GM23338 (cell line): ENCODE measurements around the gene PGAM5.

Source experiments
- CREB1 ChIP-seq: fragments of 250-450 bp; sonication (Bioruptor Pico); IDR thresholded peaks from 2 replicates; pipeline ENCODE4 v1.5.0; 2020; ENCODE audit warnings: low read depth, mild to moderate bottlenecking, moderate library complexity
- EZH2phosphoT487 ChIP-seq: fragments of 200-600 bp; sonication (generic); IDR thresholded peaks from one replicate; pipeline ENCODE4 v1.8.1; 2018; ENCODE audit warnings: antibody characterized with exemption; ENCODE audit not compliant: unreplicated experiment
- NANOG ChIP-seq: IDR thresholded peaks from 2 replicates; pipeline ENCODE4 v1.6.1; 2016; ENCODE audit warnings: antibody characterized with exemption, borderline replicate concordance
- POLR2AphosphoS5 ChIP-seq: IDR thresholded peaks from 2 replicates; pipeline ENCODE4 v1.6.1; 2016; ENCODE audit warnings: antibody characterized with exemption, low read depth
- TF ChIP-seq, protein P1 (sequence below), 2 experiments: fragments of 200-600 bp in 1 of 2; sonication (generic) in 1 of 2; conservative IDR thresholded peaks; 2 replicates each; pipeline versions ENCODE4 v1.5.1 to v1.6.1; 2016 to 2017; ENCODE audit warnings: antibody characterized with exemption in 2 of 2, low read depth in 2 of 2, mild to moderate bottlenecking in 2 of 2, moderate library complexity in 1 of 2
- TF ChIP-seq, protein P2 (sequence below): IDR thresholded peaks from one replicate; pipeline ENCODE4 v1.6.1; 2018; ENCODE audit warnings: antibody characterized with exemption; ENCODE audit not compliant: unreplicated experiment

DNA sequence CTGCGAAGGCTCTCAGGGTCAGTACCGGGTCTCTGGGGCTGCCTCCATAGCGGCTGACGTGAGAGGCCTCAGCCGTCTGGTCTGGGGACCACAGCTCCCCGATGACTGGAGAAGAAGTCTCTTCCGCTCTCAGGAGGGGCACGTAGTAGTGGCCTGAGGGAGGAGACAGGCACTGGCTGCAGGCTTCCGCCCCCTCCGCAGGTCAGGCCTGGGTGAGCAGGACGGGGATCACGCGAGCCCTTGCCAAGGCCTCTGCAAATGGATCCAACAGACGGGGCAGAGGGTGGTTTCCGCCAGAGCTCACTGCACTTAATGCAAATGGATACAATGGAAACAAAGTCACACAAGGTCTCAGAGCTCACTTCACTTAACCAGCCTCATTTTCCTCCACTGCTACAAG, 26.3 kb downstream of the PGAM5 start:
- TF ChIP-seq, protein P1, sequence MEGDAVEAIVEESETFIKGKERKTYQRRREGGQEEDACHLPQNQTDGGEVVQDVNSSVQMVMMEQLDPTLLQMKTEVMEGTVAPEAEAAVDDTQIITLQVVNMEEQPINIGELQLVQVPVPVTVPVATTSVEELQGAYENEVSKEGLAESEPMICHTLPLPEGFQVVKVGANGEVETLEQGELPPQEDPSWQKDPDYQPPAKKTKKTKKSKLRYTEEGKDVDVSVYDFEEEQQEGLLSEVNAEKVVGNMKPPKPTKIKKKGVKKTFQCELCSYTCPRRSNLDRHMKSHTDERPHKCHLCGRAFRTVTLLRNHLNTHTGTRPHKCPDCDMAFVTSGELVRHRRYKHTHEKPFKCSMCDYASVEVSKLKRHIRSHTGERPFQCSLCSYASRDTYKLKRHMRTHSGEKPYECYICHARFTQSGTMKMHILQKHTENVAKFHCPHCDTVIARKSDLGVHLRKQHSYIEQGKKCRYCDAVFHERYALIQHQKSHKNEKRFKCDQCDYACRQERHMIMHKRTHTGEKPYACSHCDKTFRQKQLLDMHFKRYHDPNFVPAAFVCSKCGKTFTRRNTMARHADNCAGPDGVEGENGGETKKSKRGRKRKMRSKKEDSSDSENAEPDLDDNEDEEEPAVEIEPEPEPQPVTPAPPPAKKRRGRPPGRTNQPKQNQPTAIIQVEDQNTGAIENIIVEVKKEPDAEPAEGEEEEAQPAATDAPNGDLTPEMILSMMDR (conservative IDR thresholded peaks at IDR 0.05; ENCODE audit: low read depth in 2 of 2) = no peak
- TF ChIP-seq EZH2phosphoT487 (no peak), POLR2AphosphoS5 (no peak), NANOG (no peak), CREB1 (no peak)
- TF ChIP-seq, protein P2, sequence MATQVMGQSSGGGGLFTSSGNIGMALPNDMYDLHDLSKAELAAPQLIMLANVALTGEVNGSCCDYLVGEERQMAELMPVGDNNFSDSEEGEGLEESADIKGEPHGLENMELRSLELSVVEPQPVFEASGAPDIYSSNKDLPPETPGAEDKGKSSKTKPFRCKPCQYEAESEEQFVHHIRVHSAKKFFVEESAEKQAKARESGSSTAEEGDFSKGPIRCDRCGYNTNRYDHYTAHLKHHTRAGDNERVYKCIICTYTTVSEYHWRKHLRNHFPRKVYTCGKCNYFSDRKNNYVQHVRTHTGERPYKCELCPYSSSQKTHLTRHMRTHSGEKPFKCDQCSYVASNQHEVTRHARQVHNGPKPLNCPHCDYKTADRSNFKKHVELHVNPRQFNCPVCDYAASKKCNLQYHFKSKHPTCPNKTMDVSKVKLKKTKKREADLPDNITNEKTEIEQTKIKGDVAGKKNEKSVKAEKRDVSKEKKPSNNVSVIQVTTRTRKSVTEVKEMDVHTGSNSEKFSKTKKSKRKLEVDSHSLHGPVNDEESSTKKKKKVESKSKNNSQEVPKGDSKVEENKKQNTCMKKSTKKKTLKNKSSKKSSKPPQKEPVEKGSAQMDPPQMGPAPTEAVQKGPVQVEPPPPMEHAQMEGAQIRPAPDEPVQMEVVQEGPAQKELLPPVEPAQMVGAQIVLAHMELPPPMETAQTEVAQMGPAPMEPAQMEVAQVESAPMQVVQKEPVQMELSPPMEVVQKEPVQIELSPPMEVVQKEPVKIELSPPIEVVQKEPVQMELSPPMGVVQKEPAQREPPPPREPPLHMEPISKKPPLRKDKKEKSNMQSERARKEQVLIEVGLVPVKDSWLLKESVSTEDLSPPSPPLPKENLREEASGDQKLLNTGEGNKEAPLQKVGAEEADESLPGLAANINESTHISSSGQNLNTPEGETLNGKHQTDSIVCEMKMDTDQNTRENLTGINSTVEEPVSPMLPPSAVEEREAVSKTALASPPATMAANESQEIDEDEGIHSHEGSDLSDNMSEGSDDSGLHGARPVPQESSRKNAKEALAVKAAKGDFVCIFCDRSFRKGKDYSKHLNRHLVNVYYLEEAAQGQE = no peak
